Spleen (tissue), 7 donors: Measurements from ENCODE around the gene KLC1.

Experiments used
- CTCF ChIP-seq, 11 experiments: fragments of 200-600 bp in 7 of 11; fragments of 450-650 bp in 4 of 11; sonication (generic) in 4 of 11; IDR thresholded peaks in 8 of 11; conservative IDR thresholded peaks in 3 of 11; 1 replicate in 7 of 11; 2 replicates in 4 of 11; pipeline versions ENCODE4 v1.4.0 to v1.8.0; 2016 to 2021; ENCODE audit warnings: antibody characterized with exemption in 11 of 11, inconsistent platforms in 4 of 11, mild to moderate bottlenecking in 1 of 11
- POLR2A ChIP-seq, 3 donors: fragments of 450-650 bp; IDR thresholded peaks; one replicate each; pipeline ENCODE4 v1.5.1; 2017; ENCODE audit warnings: antibody characterized with exemption in 3 of 3, mild to moderate bottlenecking in 1 of 3
- POLR2AphosphoS5 ChIP-seq, 3 donors: sonication (generic); formaldehyde crosslinking; IDR thresholded peaks; one replicate each; pipeline ENCODE4 v1.5.1; 2017; ENCODE audit warnings: antibody characterized with exemption in 3 of 3
- donor health status: DM: no; HTN: no; CAD: no; lungs with moderate emphysema.
- donor health status: DM: no; HTN: no; CAD: no.
- donor health status: DM: no; HTN: no; CAD: no.

DNA sequence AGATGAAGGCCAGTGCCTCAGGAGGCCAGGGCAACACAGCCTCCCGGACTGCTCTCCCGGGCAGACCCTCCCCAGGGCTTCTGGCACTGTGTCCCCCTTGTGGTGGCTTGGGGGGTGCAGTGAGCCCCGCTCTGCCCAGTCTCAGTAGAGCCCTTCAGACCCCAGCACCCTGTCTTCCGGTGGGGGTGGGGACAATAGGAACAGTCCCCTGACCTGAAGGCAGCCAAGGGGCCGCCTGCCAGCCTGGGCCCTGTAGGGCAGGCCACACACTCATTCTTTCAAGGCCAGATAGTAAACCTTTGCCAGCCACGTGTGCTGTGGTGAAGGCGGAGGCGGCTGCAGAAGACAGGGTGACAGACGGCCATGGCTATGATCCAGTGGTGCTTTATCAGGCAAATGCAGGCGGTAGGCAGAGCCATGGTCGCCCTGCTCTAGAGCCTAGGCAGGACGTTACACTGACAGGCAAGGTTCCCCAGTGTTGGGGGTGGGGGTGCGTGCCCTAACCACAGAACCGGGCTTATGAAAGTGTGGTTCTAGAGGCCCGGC, 101.6 kb downstream of the KLC1 start:
- no peak for TF ChIP-seq POLR2A (IDR thresholded peaks at IDR 0.05)
- peak in 4 of 11 experiments; percentile 16 to 24 (median 20) for TF ChIP-seq CTCF (IDR thresholded peaks at IDR 0.05 in 8 of 11, conservative IDR thresholded peaks at IDR 0.05 in 3 of 11)
- peak; percentile 79 to 83 (median 80) for TF ChIP-seq POLR2AphosphoS5 (IDR thresholded peaks at IDR 0.05)
